ENCODE measurements around the gene HSD3B7.

DNA sequence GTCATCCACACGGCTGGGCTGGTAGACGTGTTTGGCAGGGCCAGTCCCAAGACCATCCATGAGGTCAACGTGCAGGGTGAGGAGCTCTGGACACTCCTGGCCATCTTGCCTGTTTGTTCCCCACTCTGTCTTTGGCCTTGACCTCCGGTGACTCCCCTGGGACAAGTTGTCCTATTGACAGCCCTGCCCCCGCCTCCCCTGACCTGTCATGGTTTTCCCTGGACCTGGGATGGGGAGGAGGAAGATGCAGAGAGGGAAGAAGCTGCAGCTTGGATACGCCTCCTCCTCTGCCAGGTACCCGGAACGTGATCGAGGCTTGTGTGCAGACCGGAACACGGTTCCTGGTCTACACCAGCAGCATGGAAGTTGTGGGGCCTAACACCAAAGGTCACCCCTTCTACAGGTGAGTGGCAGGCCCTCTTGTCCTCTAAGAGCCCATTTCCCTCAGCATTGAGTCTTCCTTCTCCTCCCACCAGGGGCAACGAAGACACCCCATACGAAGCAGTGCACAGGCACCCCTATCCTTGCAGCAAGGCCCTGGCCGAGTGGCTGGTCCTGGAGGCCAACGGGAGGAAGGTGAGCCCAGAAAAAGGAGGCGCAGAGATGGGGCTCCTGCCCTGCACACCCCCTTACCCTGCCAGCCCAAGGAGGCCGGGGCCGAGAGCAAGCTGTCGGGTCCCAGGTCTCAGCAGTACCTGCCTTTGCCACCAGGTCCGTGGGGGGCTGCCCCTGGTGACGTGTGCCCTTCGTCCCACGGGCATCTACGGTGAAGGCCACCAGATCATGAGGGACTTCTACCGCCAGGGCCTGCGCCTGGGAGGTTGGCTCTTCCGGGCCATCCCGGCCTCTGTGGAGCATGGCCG lies 1.4 kb downstream of the HSD3B7 start:
- TF ChIP-seq, protein P1, sequence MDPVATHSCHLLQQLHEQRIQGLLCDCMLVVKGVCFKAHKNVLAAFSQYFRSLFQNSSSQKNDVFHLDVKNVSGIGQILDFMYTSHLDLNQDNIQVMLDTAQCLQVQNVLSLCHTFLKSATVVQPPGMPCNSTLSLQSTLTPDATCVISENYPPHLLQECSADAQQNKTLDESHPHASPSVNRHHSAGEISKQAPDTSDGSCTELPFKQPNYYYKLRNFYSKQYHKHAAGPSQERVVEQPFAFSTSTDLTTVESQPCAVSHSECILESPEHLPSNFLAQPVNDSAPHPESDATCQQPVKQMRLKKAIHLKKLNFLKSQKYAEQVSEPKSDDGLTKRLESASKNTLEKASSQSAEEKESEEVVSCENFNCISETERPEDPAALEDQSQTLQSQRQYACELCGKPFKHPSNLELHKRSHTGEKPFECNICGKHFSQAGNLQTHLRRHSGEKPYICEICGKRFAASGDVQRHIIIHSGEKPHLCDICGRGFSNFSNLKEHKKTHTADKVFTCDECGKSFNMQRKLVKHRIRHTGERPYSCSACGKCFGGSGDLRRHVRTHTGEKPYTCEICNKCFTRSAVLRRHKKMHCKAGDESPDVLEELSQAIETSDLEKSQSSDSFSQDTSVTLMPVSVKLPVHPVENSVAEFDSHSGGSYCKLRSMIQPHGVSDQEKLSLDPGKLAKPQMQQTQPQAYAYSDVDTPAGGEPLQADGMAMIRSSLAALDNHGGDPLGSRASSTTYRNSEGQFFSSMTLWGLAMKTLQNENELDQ (tag by site-specific recombination; IDR thresholded peaks at IDR 0.05; ENCODE audit: low read depth): no peak
- TF ChIP-seq ZNF433 (tag by site-specific recombination; IDR thresholded peaks at IDR 0.05; ENCODE audit: low read depth): no peak
- TF ChIP-seq ZNF23 (tag by site-specific recombination; IDR thresholded peaks at IDR 0.05; ENCODE audit: borderline replicate concordance): no peak
- no peak for TF ChIP-seq CTCF (tag by site-specific recombination; IDR thresholded peaks at IDR 0.05)
- TF ChIP-seq SETDB1 (IDR thresholded peaks at IDR 0.05; ENCODE audit: insufficient read length, low read length): no peak
- no peak for TF ChIP-seq ZNF146 (tag by site-specific recombination; IDR thresholded peaks at IDR 0.05)
